Measurements from ENCODE around the gene KCTD15. TPM values are rescaled to one million over a fixed set of nuclear protein-coding genes. Genes with fewer than 3 reads are reported as not detected.
A peak's percentile ranks its signal among the peaks of the same experiment; 100 is the strongest.

KCTD15 gene
- total and polyA plus RNA-seq, 8 donors: 14.1 to 172 (median 30.1) TPM

DNA sequence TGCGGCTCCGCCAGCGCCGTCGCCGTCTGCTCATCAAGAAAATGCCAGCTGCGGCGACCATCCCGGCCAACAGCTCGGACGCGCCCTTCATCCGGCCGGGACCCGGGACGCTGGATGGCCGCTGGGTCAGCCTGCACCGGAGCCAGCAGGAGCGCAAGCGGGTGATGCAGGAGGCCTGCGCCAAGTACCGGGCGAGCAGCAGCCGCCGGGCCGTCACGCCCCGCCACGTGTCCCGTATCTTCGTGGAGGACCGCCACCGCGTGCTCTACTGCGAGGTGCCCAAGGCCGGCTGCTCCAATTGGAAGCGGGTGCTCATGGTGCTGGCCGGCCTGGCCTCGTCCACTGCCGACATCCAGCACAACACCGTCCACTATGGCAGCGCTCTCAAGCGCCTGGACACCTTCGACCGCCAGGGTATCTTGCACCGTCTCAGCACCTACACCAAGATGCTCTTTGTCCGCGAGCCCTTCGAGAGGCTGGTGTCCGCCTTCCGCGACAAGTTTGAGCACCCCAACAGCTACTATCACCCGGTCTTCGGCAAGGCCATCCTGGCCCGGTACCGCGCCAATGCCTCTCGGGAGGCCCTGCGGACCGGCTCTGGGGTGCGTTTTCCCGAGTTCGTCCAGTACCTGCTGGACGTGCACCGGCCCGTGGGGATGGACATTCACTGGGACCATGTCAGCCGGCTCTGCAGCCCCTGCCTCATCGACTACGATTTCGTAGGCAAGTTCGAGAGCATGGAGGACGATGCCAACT lies 24.4 kb upstream of the KCTD15 start:
- H3K4me3 ChIP-seq: no peak overlapping the region
- TF ChIP-seq, protein P1, sequence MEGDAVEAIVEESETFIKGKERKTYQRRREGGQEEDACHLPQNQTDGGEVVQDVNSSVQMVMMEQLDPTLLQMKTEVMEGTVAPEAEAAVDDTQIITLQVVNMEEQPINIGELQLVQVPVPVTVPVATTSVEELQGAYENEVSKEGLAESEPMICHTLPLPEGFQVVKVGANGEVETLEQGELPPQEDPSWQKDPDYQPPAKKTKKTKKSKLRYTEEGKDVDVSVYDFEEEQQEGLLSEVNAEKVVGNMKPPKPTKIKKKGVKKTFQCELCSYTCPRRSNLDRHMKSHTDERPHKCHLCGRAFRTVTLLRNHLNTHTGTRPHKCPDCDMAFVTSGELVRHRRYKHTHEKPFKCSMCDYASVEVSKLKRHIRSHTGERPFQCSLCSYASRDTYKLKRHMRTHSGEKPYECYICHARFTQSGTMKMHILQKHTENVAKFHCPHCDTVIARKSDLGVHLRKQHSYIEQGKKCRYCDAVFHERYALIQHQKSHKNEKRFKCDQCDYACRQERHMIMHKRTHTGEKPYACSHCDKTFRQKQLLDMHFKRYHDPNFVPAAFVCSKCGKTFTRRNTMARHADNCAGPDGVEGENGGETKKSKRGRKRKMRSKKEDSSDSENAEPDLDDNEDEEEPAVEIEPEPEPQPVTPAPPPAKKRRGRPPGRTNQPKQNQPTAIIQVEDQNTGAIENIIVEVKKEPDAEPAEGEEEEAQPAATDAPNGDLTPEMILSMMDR (IDR thresholded peaks at IDR 0.05): no peak
- TF ChIP-seq POLR2AphosphoS5 (IDR thresholded peaks at IDR 0.05) (no peak), EP300 (IDR thresholded peaks at IDR 0.05) (no peak), POLR2A (IDR thresholded peaks at IDR 0.05) (no peak)
- no peaks in the 10 kb centered on the region for H3K9me3 ChIP-seq
- DNase-seq: no peak
- no peak overlapping the region for H3K27ac ChIP-seq
- H3K4me1 ChIP-seq: peaks cover 0 to 7% (median 3%) of the 10 kb centered on the region in 4 donors
- no peaks in the 10 kb centered on the region for H3K36me3 ChIP-seq
- intact Hi-C loops (cut with DNase I; ENCODE audit: low total_unique reads): loop anchor here (5.0 to 10.0 kb wide), 2 partner anchors 345 to 527 kb away; no protein-coding TSS in a partner anchor
- H3K27me3 ChIP-seq: peaks cover 0 to 61% (median 8%) of the 10 kb centered on the region in 3 donors
- WGBS, 5 donors: 94 to 95% (median 95%) methylated on average over 41 to 72 of the region's 72 CpGs

DNA sequence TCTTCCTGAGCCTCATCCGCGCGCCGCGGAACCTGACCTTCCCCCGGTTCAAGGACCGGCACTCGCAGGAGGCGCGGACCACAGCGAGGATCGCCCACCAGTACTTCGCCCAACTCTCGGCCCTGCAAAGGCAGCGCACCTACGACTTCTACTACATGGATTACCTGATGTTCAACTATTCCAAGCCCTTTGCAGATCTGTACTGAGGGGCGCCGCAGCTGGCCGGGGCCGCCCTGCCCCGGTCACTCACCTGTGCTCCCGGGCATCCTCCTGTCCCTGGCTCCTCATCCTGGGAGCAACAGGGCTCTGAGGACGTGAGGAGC lies 23.9 kb upstream of the KCTD15 start:
- intact Hi-C loops (cut with DNase I; ENCODE audit: low total_unique reads): loop anchor here (5.0 to 10.0 kb wide), 2 partner anchors 346 to 528 kb away; no protein-coding TSS in a partner anchor
- Histone ChIP-seq H3K4me1 (peaks cover 0 to 8% (median 5%) of the 10 kb centered on the region in 4 donors), H3K9me3 (no peaks in the 10 kb centered on the region), H3K27me3 (peaks cover 0 to 61% (median 8%) of the 10 kb centered on the region in 3 donors), H3K36me3 (no peaks in the 10 kb centered on the region), H3K4me3 (no peak overlapping the region), H3K27ac (no peak overlapping the region)
- no peak for DNase-seq
- WGBS, 5 donors: 92 to 97% (median 93%) methylated on average over 16 to 23 of the region's 23 CpGs
- TF ChIP-seq POLR2A (IDR thresholded peaks at IDR 0.05): no peak
- TF ChIP-seq, protein P1 (IDR thresholded peaks at IDR 0.05): no peak
- TF ChIP-seq EP300 (IDR thresholded peaks at IDR 0.05): no peak
- no peak for TF ChIP-seq POLR2AphosphoS5 (IDR thresholded peaks at IDR 0.05)

DNA sequence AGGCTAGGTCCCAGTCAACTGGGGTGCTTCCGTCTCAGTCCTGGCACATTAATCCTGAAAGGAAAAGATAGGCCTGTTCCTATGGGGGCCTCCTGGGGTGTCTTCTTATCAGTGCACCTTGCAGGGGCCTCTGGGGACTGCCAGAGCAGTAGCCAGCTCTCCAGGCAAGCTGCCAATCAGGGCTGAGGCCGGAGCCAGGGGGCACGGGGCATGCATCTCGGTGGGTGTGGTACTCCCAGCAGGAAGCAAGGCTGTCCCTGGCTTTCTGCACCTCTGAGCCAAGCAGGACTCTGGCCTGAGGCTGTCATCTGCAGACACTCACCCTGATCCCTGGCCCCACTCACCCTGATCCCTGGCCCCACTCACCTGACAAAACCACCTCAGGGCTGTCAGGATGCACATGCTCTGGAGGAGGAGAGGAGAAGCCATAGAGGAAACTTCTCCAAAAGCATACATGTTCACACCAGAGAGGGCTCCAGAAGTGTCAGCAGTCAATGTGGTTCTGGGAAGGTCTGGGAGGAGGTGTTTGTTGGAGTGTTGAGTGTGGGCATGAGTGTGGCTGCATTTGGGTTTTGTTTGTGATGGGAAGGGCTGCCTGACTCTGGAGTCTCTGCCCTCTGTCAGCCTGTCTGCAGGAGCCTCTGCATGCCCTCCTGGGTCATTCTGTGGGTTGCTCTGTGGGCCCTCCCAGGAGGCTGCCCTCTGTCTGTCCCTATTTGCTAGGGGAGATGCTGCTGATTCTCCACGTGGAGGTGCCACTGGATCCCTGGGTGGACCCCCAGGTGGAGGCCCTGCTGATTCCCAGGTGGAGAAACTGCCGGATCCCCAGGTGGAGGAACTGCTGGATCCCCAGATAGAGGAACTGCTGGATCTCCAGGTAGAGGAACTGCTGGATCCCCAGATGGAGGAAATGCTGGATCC lies 22.7 kb upstream of the KCTD15 start:
- H3K27ac ChIP-seq: no peak overlapping the region
- intact Hi-C loops (cut with DNase I; ENCODE audit: low total_unique reads): loop anchor here (5.0 to 10.0 kb wide), 2 partner anchors 347 to 529 kb away; no protein-coding TSS in a partner anchor

More for the DNA sequence above, 22.7 kb upstream of the KCTD15 start:
- H3K4me3 ChIP-seq: no peak overlapping the region
- WGBS, 5 donors: 30 to 49% (median 34%) methylated on average over 4 to 6 of the region's 6 CpGs
- H3K4me1 ChIP-seq: peaks cover 6 to 19% (median 15%) of the 10 kb centered on the region in 4 donors
- H3K9me3 ChIP-seq: no peaks in the 10 kb centered on the region
- peaks cover 0 to 61% (median 13%) of the 10 kb centered on the region in 3 donors for H3K27me3 ChIP-seq
- H3K36me3 ChIP-seq: no peaks in the 10 kb centered on the region
- peak in 1 of 2 donors; percentile 50 for DNase-seq
- no peak for TF ChIP-seq POLR2AphosphoS5 (IDR thresholded peaks at IDR 0.05)
- TF ChIP-seq EP300 (IDR thresholded peaks at IDR 0.05): no peak
- TF ChIP-seq, protein P1 (IDR thresholded peaks at IDR 0.05): no peak
- TF ChIP-seq POLR2A (IDR thresholded peaks at IDR 0.05): no peak

Data from stomach (tissue), 9 donors.